Mesangial cell (primary cell): Measurements from ENCODE around the gene UROD. TPM values are rescaled to one million over a fixed set of nuclear protein-coding genes. Genes with fewer than 3 reads are reported as not detected.

Experiments used
- total RNA-seq: library from RNA; depleted of rRNA; stranded (reverse); fragments of >200 nt; gene quantifications from 2 replicates; pipeline ENCODE4 v1.2.3, GENCODE V29; 2015

Gene UROD
- total RNA-seq, result 119 and 134 TPM in 2 replicates

DNA sequence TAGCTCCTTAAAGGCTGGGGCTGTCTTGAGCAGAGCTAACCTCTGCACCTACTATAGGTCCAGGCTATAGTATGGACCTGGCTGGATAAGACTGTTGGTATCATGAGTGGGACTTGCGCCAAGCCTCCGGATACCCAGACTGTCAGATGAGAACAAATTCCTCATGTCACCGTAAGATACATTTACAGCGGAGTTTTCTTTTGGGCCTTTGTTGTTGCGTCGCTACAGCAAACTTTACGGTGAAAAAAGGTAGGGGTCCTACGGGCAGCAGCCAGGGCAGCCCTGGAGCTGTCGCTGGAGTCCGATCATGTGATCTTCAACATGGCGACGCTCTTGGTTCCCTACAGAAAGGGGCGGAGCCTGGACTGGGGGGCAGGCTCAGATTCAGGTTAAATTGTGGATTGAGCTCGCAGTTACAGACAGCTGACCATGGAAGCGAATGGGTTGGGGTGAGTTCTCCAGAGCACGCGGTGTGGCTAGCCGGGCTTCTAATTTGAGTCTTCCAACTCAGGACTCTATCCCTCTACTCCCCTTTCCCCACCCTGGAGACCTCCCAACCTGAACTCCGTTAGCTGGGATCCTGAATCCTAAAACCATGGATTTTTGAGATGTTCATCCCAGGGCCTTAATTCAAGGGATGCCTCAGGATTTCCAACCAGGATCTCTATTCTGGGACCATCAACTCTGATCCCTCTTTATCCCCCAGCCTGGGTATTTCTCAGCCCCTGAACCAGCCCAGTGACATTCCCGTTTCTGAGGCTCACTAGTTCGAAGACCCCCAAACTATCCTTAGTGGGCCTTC, at the start of gene UROD:
Gene UROD (plus strand): TSS at position 418 of the 802 bp plus-strand sequence. CDS start 12 bp downstream, at position 430.

DNA sequence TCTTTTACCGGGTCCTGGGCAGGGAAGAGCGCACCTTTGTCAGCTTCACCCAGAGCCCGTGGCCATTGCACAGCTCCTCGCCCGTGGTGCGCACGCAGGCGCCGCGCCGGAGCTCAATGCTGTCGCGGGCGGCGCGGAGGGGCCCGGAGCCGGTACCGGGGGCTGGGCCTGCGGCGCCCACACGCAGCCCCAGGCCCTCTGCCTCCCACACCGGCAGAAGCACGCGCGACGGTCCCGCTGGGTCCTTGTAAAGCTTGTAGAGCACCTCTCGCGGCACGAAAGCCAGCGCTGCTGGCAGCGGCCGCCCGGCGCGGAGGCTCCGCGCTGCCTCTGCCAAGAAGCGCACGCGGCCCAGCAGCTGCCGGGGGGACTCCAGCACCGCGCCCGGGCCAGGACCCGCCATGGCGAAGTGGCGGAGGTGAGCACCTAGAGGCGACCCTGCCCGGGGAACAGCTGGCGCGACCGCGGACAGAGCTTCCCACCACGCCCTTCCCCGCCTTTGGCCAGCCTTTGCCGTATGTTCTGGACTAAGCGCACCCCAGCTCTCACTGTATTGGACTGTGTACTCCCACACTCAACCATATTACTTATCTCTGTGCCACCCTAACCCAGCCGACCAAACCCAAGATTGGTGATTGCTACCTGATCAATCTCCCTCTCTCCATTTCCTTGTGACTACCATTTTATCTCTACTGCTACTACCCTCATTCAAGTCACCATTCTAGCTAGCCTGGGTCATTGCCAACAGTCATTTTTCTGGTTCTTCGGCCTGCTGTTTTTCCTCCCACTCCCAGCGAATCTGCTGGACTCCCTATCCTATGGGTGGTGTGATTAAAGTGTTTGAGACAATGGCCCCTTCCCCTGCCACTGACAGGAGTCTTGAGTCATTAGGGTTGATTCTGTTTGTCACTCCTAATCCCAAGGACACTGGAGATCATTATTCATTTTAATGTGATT, 921 bp upstream of the UROD start, which contains the start of gene HECTD3:
Gene HECTD3 (minus strand): TSS at position 470 of the 957 bp plus-strand sequence. CDS start 67 bp downstream, at position 403.

Other genes starting within 250 kb of the UROD start
- gene RPS8, start 236.7 kb upstream of the UROD start, total RNA-seq, result 1,486 and 1,507 TPM in 2 replicates
- gene BEST4, start 224.1 kb upstream of the UROD start, total RNA-seq, result under 0.01 and 0.38 TPM in 2 replicates
- 19.6 and 21.9 TPM in 2 replicates for gene PLK3, start 211.9 kb upstream of the UROD start, total RNA-seq
- gene DYNLT4, start 204.9 kb upstream of the UROD start, total RNA-seq, result 0.76 TPM in 1 of 2 replicates, not detected in the other
- gene BTBD19, start 203.7 kb upstream of the UROD start, total RNA-seq, result 3.4 and 13.3 TPM in 2 replicates
- under 0.01 TPM in 2 replicates for gene PTCH2, start 169.0 kb upstream of the UROD start, total RNA-seq
- gene EIF2B3, start 25.7 kb upstream of the UROD start, total RNA-seq, result 10.5 and 26.4 TPM in 2 replicates
- 34.4 and 37.3 TPM in 2 replicates for gene HECTD3, start 930 bp upstream of the UROD start, total RNA-seq
- 0.16 and 0.63 TPM in 2 replicates for gene ZSWIM5, start 194.4 kb downstream of the UROD start, total RNA-seq